Type B pancreatic cell (in vitro differentiated cells): ENCODE results near the gene PTH2R. TPM values are rescaled to one million over a fixed set of nuclear protein-coding genes. Genes with fewer than 3 reads are reported as not detected.
"Not testable (repeated sequence)": the region's sequence is repeated elsewhere in the genome, so short reads cannot be mapped to it uniquely, and the experiment has no call there.

Source experiments
- DNase-seq: peaks from one replicate; pipeline ENCODE4 v3.0.0; 2021; ENCODE audit warnings: mixed read lengths; ENCODE audit not compliant: unreplicated experiment; ENCODE audit errors: extremely low spot score
- H3K27ac Mint-ChIP-seq: 2 replicates; pipeline ENCODE4 v1.8.0; 2021; ENCODE audit warnings: mild to moderate bottlenecking, mixed read lengths
- H3K27me3 Mint-ChIP-seq: 2 replicates; pipeline ENCODE4 v1.8.0; 2021; ENCODE audit warnings: mixed read lengths
- H3K36me3 Mint-ChIP-seq: 2 replicates; pipeline ENCODE4 v1.8.0; 2021; ENCODE audit warnings: mixed read lengths
- H3K4me1 Mint-ChIP-seq: one replicate; pipeline ENCODE4 v1.8.0; 2021; ENCODE audit warnings: mixed read lengths; ENCODE audit not compliant: unreplicated experiment
- H3K4me3 Mint-ChIP-seq: 2 replicates; pipeline ENCODE4 v1.8.0; 2021; ENCODE audit warnings: mild to moderate bottlenecking, mixed read lengths
- H3K9me3 Mint-ChIP-seq: 2 replicates; pipeline ENCODE4 v1.8.0; 2021; ENCODE audit warnings: mixed read lengths
- CTCF ChIP-seq: fragments of 200-600 bp; sonication (generic); conservative IDR thresholded peaks from 2 replicates; pipeline ENCODE4 v1.5.0; 2021; ENCODE audit warnings: antibody characterized with exemption, mild to moderate bottlenecking
- total RNA-seq: library from RNA; stranded (reverse); gene quantifications from 2 replicates; pipeline ENCODE4 v1.2.1, GENCODE V29; 2021; ENCODE audit warnings: low replicate concordance

The PTH2R gene
- total RNA-seq, 1 donor from 2014 or later, result 0.87 TPM

- H3K4me1 Mint-ChIP-seq, result no peaks in the 10 kb centered on the region
- no peak overlapping the region for H3K4me3 Mint-ChIP-seq
- H3K27ac Mint-ChIP-seq, result no peak overlapping the region
- TF ChIP-seq CTCF, result no peak
- DNase-seq, result no peak
- no peaks in the 10 kb centered on the region for H3K36me3 Mint-ChIP-seq
- H3K27me3 Mint-ChIP-seq, result peaks cover 3% of the 10 kb centered on the region
- no peaks in the 10 kb centered on the region for H3K9me3 Mint-ChIP-seq
These were observed 31.2 kb downstream of the PTH2R start for GRCh38 chr2:208437755-208438154.

- TF ChIP-seq CTCF, result no peak
- no peaks in the 10 kb centered on the region for H3K4me1 Mint-ChIP-seq
- DNase-seq, result no peak
- H3K27ac Mint-ChIP-seq, result no peak overlapping the region
- H3K36me3 Mint-ChIP-seq, result no peaks in the 10 kb centered on the region
- H3K4me3 Mint-ChIP-seq, result no peak overlapping the region
- H3K27me3 Mint-ChIP-seq, result peaks cover 3% of the 10 kb centered on the region
- no peaks in the 10 kb centered on the region for H3K9me3 Mint-ChIP-seq
These were observed 34.1 kb downstream of the PTH2R start for GRCh38 chr2:208440716-208441115.

- no peak for DNase-seq
- no peak for TF ChIP-seq CTCF
- Mint-ChIP-seq H3K27me3 (peaks cover 3% of the 10 kb centered on the region), H3K9me3 (no peaks in the 10 kb centered on the region), H3K36me3 (no peaks in the 10 kb centered on the region), H3K4me3 (no peak overlapping the region), H3K4me1 (no peaks in the 10 kb centered on the region), H3K27ac (no peak overlapping the region)
These were observed 35.4 kb downstream of the PTH2R start for GRCh38 chr2:208441951-208442350.

- H3K4me3 Mint-ChIP-seq, result not testable (repeated sequence)
These were observed 40.9 kb downstream of the PTH2R start for GRCh38 chr2:208447447-208447846.

GRCh38 chr2:208451061-208451460 is 44.5 kb downstream of the PTH2R start:
- Mint-ChIP-seq H3K27me3 (no peaks in the 10 kb centered on the region), H3K27ac (no peak overlapping the region), H3K4me3 (no peak overlapping the region), H3K9me3 (no peaks in the 10 kb centered on the region), H3K36me3 (no peaks in the 10 kb centered on the region), H3K4me1 (no peaks in the 10 kb centered on the region)
- no peak for DNase-seq
- no peak for TF ChIP-seq CTCF

More at GRCh38 chr2:208447447-208447846, 40.9 kb downstream of the PTH2R start:
- DNase-seq, H3K9me3 Mint-ChIP-seq, H3K27me3 Mint-ChIP-seq, H3K4me1 Mint-ChIP-seq, H3K27ac Mint-ChIP-seq, H3K36me3 Mint-ChIP-seq: not testable (repeated sequence)

- no peak overlapping the region for H3K27ac Mint-ChIP-seq
- DNase-seq, result no peak
- H3K4me3 Mint-ChIP-seq, result no peak overlapping the region
- no peak for TF ChIP-seq CTCF
- H3K36me3 Mint-ChIP-seq, result no peaks in the 10 kb centered on the region
- no peaks in the 10 kb centered on the region for H3K9me3 Mint-ChIP-seq
- H3K27me3 Mint-ChIP-seq, result peaks cover 2% of the 10 kb centered on the region
- no peaks in the 10 kb centered on the region for H3K4me1 Mint-ChIP-seq
These were observed 48.3 kb downstream of the PTH2R start for GRCh38 chr2:208454861-208455260.
